A549 (cell line): ENCODE results near the gene NOL9. TPM values are rescaled to one million over a fixed set of nuclear protein-coding genes. Genes with fewer than 3 reads are reported as not detected.

Source experiments
- ATAC-seq, 2 experiments: fragments of 200-7000 bp in 1 of 2; fragments of >200 bp in 1 of 2; cut with Nextera tagmentation in 1 of 2; cut with Tn5 transposase in 1 of 2; 3 replicates each; pipeline versions ENCODE4 v1.8.0 to v1.9.1; 2018 to 2020; ENCODE audit warnings: mild to moderate bottlenecking in 1 of 2, moderate library complexity in 1 of 2
- CTCF ChIA-PET: fragments of 300-600 bp; sonication (Branson Sonifier 250); formaldehyde crosslinking; extraction: SDS; loops from one replicate; lab custom pipeline; 2021; ENCODE audit warnings: antibody characterized with exemption, inconsistent platforms; lab: Yijun Ruan, JAX
- POLR2A ChIA-PET: fragments of 350-600 bp; formaldehyde crosslinking; extraction: SDS; loops from one replicate; lab custom pipeline; 2021; ENCODE audit warnings: antibody characterized with exemption, inconsistent platforms; lab: Yijun Ruan, JAX
- DNase-seq, 2 experiments: peaks; one replicate each; pipeline versions ENCODE4 v3.0.0 to v3.0.0-alpha.2; 2011 to 2016; ENCODE audit warnings: low read depth in 1 of 2, low spot score in 1 of 2
- FAIRE-seq: peaks from 2 replicates; lab custom pipeline; 2011; peaks lifted over from hg19 to GRCh38; lab: Jason Lieb, UNC
- H3K27ac ChIP-seq, 2 experiments: fragments of >200 bp; sonication (Bioruptor Twin); formaldehyde crosslinking; 3 replicates each; pipeline ENCODE4 v1.5.1; 2016 to 2017
- H3K4me1 ChIP-seq: fragments of >200 bp; sonication (Bioruptor Twin); formaldehyde crosslinking; 3 replicates; pipeline ENCODE4 v1.6.1; 2016
- H3K4me2 ChIP-seq: fragments of >200 bp; sonication (Bioruptor Twin); formaldehyde crosslinking; 3 replicates; pipeline ENCODE4 v1.6.1; 2016
- H3K4me3 ChIP-seq: fragments of >200 bp; sonication (Bioruptor Twin); formaldehyde crosslinking; 3 replicates; pipeline ENCODE4 v1.5.1; 2016
- H3K9me3 ChIP-seq: fragments of >200 bp; sonication (Bioruptor Twin); formaldehyde crosslinking; 3 replicates; pipeline ENCODE4 v1.6.1; 2016
- BCL3 ChIP-seq: fragments of >200 bp; sonication (Bioruptor Twin); formaldehyde crosslinking; IDR thresholded peaks from 3 replicates; pipeline ENCODE4 v1.6.1; 2016
- E2F6 ChIP-seq: IDR thresholded peaks from 2 replicates; pipeline ENCODE4 v1.6.1; 2012; ENCODE audit warnings: low read depth, borderline replicate concordance
- EHMT2 ChIP-seq: fragments of 200-600 bp; sonication (generic); IDR thresholded peaks from 2 replicates; pipeline ENCODE4 v1.6.1; 2016; ENCODE audit warnings: antibody characterized with exemption, low read depth, mild to moderate bottlenecking, moderate library complexity
- ELK1 ChIP-seq: fragments of 150-350 bp; IDR thresholded peaks from 2 replicates; pipeline ENCODE4 v1.6.1; 2014; ENCODE audit warnings: low read depth, mild to moderate bottlenecking, low read length
- FOSL2 ChIP-seq, 2 experiments: fragments of 450-650 bp in 1 of 2; fragments of >200 bp in 1 of 2; sonication (Bioruptor Twin) in 1 of 2; formaldehyde crosslinking; IDR thresholded peaks; 2 replicates each; pipeline versions ENCODE4 v1.5.0 to v1.6.1; 2016 to 2020; ENCODE audit warnings: mild to moderate bottlenecking in 1 of 2, moderate library complexity in 1 of 2
- FOXS1 ChIP-seq: fragments of 250-450 bp; sonication (Bioruptor Pico); IDR thresholded peaks from 2 replicates; pipeline ENCODE4 v1.5.0; 2020; ENCODE audit warnings: mild to moderate bottlenecking, moderate library complexity
- HOXA7 ChIP-seq: fragments of 250-450 bp; sonication (Bioruptor Pico); IDR thresholded peaks from 2 replicates; pipeline ENCODE4 v1.5.0; 2020; ENCODE audit warnings: mild to moderate bottlenecking, moderate library complexity
- JUN ChIP-seq, 2 experiments: fragments of >200 bp; sonication (Bioruptor Twin); formaldehyde crosslinking; IDR thresholded peaks; 2 replicates in 1 of 2; 3 replicates in 1 of 2; pipeline ENCODE4 v1.6.1; 2016 to 2017
- JUNB ChIP-seq: fragments of >200 bp; sonication (Bioruptor Twin); formaldehyde crosslinking; IDR thresholded peaks from 2 replicates; pipeline ENCODE4 v1.6.1; 2016
- MAFK ChIP-seq: fragments of 450-650 bp; IDR thresholded peaks from 2 replicates; pipeline ENCODE4 v1.6.1; 2014; ENCODE audit not compliant: partially characterized antibody
- MAX ChIP-seq: IDR thresholded peaks from 2 replicates; pipeline ENCODE4 v1.6.1; 2012
- NFE2L2 ChIP-seq: fragments of 150-350 bp; conservative IDR thresholded peaks from 2 replicates; pipeline ENCODE4 v1.6.1; 2014; ENCODE audit warnings: low read length
- NR3C1 ChIP-seq: fragments of >200 bp; sonication (Bioruptor Twin); formaldehyde crosslinking; IDR thresholded peaks from 3 replicates; pipeline ENCODE4 v1.6.1; 2017
- POLR2AphosphoS2 ChIP-seq: conservative IDR thresholded peaks from 2 replicates; pipeline ENCODE4 v1.6.1; 2012; ENCODE audit warnings: low read length, improper control_type of control experiment, inconsistent platforms
- RARB ChIP-seq: fragments of 250-450 bp; sonication (Bioruptor Pico); IDR thresholded peaks from 2 replicates; pipeline ENCODE4 v1.8.0; 2021; ENCODE audit warnings: mild to moderate bottlenecking, moderate library complexity
- REST ChIP-seq: fragments of 200-600 bp; sonication (generic); IDR thresholded peaks from 2 replicates; pipeline ENCODE4 v1.6.1; 2016; ENCODE audit warnings: antibody characterized with exemption, mild to moderate bottlenecking, moderate library complexity
- RFX5 ChIP-seq: fragments of 450-650 bp; IDR thresholded peaks from 2 replicates; pipeline ENCODE4 v1.7.1; 2014; ENCODE audit warnings: antibody characterized with exemption, mild to moderate bottlenecking, moderate library complexity
- SREBF2 ChIP-seq: fragments of 450-650 bp; IDR thresholded peaks from 2 replicates; pipeline ENCODE4 v1.6.1; 2014; ENCODE audit warnings: mild to moderate bottlenecking, moderate library complexity
- TFCP2L1 ChIP-seq: fragments of 250-450 bp; sonication (Bioruptor Pico); IDR thresholded peaks from 2 replicates; pipeline ENCODE4 v1.5.0; 2021; ENCODE audit warnings: mild to moderate bottlenecking
- ZC3H11A ChIP-seq: fragments of 450-650 bp; IDR thresholded peaks from 2 replicates; pipeline ENCODE4 v1.6.1; 2014; ENCODE audit warnings: antibody characterized with exemption, mild to moderate bottlenecking
- ZFP36 ChIP-seq: fragments of 450-650 bp; IDR thresholded peaks from 2 replicates; pipeline ENCODE4 v1.6.1; 2014; ENCODE audit warnings: borderline replicate concordance; ENCODE audit not compliant: partially characterized antibody
- ZNF302 ChIP-seq: fragments of 250-450 bp; sonication (Bioruptor Pico); IDR thresholded peaks from 2 replicates; pipeline ENCODE4 v1.9.0; 2021; ENCODE audit warnings: inconsistent platforms, mild to moderate bottlenecking, moderate library complexity
- WGBS: methylation state at CpG from one replicate; pipeline ENCODE4 v1.1.6; 2017; ENCODE audit errors: missing lambda C conversion rate; 5-methylcytosine and 5-hydroxymethylcytosine counted together
- polyA plus RNA-seq, 4 experiments: library from polyadenylated mRNA; depleted of rRNA in 3 of 4; stranded (reverse); fragments of >200 nt; fragmentation: RNase III in 1 of 4; extraction: RNeasy Plus Mini Kit Qiagen cat#74134 plus additional on column Dnase treatment in 1 of 4; gene quantifications; 2 replicates in 3 of 4; 3 replicates in 1 of 4; pipeline ENCODE4 v1.2.3, GENCODE V29; 2011 to 2017

Gene NOL9
- polyA plus RNA-seq, 2 of the 4 experiments (the other 2 are of a cell fraction), result 4.4 to 19.3 TPM

- DNase-seq (no peak), ATAC-seq (no peak), FAIRE-seq (no peak)
- no peak overlapping the region for H3K4me3 ChIP-seq
- POLR2A ChIA-PET, result no interaction called here
- H3K27ac ChIP-seq, result no peak overlapping the region
- TF ChIP-seq BCL3, result no peak
- no peak for TF ChIP-seq HOXA7 (CRISPR knock-in tag)
- no peak for TF ChIP-seq POLR2AphosphoS2
- no peak for TF ChIP-seq NFE2L2
- no peak for TF ChIP-seq ZNF302
- no peak for TF ChIP-seq FOXS1 (CRISPR knock-in tag)
- TF ChIP-seq ELK1, result no peak
- TF ChIP-seq MAFK, result no peak
- no peak for TF ChIP-seq TFCP2L1
- no peak for TF ChIP-seq RARB
- TF ChIP-seq MAX, result no peak
- TF ChIP-seq JUN (IDR thresholded peaks at IDR 0.05), result no peak
- no peak for TF ChIP-seq FOSL2 (IDR thresholded peaks at IDR 0.05)
- TF ChIP-seq FOSL2 (CRISPR knock-in tag; IDR thresholded peaks at IDR 0.05), result no peak
- TF ChIP-seq JUNB, result no peak
- no peak for TF ChIP-seq E2F6
- TF ChIP-seq RFX5, result no peak
- TF ChIP-seq ZC3H11A, result no peak
- 75% methylated on average over 2 of the region's 8 CpGs for WGBS
- no peaks in the 10 kb centered on the region for H3K4me1 ChIP-seq
- no peak overlapping the region for H3K4me2 ChIP-seq
- CTCF ChIA-PET, result interaction anchor here (1.1 to 3.9 kb wide), 5 partner anchors 11 to 134 kb away, joined by 3 to 12 read pairs (median 6); no protein-coding TSS in a partner anchor
- H3K9me3 ChIP-seq, result no peaks in the 10 kb centered on the region
Observed at GRCh38 chr1:6512908-6513280, 41.4 kb downstream of the NOL9 start.

- DNase-seq (no peak), FAIRE-seq (no peak), ATAC-seq (no peak)
- WGBS, result 98% methylated on average over 8 of the region's 19 CpGs
- Histone ChIP-seq H3K27ac (no peak overlapping the region), H3K4me1 (no peaks in the 10 kb centered on the region), H3K4me3 (no peak overlapping the region), H3K9me3 (no peaks in the 10 kb centered on the region), H3K4me2 (no peak overlapping the region)
- ChIA-PET CTCF (interaction anchor here (1.4 to 3.9 kb wide), 4 partner anchors 11 to 26 kb away, joined by 4 to 12 read pairs (median 8); no protein-coding TSS in a partner anchor), POLR2A (no interaction called here)
- TF ChIP-seq NR3C1 (no peak), MAFK (no peak), JUN (IDR thresholded peaks at IDR 0.05) (no peak), EHMT2 (no peak), RFX5 (no peak), ZFP36 (no peak), SREBF2 (no peak), REST (no peak)
Observed at GRCh38 chr1:6512245-6512907, 41.9 kb downstream of the NOL9 start.
